Myocyte (in vitro differentiated cells): Measurements from ENCODE around the gene SRCIN1. TPM values are rescaled to one million over a fixed set of nuclear protein-coding genes. Genes with fewer than 3 reads are reported as not detected.
"Not testable (repeated sequence)": the region's sequence is repeated elsewhere in the genome, so short reads cannot be mapped to it uniquely, and the experiment has no call there.

Source experiments
- DNase-seq: peaks from one replicate; pipeline ENCODE4 v3.0.0-alpha.2; 2012; ENCODE audit warnings: low read depth
- total RNA-seq: library from RNA; depleted of rRNA; stranded (reverse); fragments of >200 nt; gene quantifications from 2 replicates; pipeline ENCODE4 v1.2.3, GENCODE V29; 2014

Gene SRCIN1
- total RNA-seq, 1 donor from 2014 or later: 0.08 TPM

DNA sequence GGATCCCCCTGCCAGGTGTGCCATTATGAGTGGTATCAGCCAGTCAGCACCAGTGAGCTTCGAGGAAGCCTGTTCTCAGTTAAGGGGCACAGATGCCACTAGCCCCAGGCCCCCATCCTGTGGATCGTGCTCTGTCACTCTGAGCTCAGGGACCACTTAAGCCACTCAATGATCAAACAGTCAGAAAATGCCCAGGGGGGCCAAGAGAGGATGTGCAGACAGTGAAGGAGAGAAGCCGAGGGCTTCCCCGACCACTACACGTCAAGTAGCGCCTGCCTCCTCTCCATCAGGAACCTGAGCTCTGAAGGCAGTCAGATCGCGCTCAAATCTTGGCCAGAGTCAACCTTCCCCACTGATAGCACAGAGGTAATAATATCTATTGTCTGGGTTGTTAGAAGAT is 79.2 kb downstream of the SRCIN1 start:
- DNase-seq: not testable (repeated sequence)

DNA sequence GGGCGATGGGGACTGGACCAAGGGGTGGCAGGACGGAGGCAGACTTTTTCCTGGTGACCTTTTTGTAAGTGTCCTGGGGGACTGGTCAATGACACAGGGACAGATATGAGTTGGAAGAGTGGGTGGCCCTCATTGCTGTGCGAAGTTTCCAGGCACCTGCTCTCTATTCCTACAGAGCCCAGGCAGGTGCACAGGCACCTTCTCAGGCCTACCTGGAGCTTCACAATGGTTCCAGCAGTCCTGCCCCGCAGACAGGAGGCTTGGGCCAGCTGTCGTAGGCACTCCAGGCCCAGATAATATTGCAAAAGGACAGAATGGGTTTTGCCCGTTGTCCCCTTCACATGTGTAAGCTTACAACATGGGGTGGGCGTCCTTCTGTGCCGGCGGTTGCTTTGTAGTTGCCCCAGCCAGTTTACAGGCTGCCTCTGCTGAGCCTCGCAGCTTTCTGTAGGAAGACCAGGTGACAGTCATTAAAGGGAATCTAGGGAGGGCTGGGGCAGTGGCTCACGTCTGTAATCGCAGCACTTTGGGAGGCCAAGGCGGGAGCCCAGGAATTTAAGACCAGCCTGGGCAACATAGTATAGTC is 93.2 kb downstream of the SRCIN1 start:
- DNase-seq: no peak

DNA sequence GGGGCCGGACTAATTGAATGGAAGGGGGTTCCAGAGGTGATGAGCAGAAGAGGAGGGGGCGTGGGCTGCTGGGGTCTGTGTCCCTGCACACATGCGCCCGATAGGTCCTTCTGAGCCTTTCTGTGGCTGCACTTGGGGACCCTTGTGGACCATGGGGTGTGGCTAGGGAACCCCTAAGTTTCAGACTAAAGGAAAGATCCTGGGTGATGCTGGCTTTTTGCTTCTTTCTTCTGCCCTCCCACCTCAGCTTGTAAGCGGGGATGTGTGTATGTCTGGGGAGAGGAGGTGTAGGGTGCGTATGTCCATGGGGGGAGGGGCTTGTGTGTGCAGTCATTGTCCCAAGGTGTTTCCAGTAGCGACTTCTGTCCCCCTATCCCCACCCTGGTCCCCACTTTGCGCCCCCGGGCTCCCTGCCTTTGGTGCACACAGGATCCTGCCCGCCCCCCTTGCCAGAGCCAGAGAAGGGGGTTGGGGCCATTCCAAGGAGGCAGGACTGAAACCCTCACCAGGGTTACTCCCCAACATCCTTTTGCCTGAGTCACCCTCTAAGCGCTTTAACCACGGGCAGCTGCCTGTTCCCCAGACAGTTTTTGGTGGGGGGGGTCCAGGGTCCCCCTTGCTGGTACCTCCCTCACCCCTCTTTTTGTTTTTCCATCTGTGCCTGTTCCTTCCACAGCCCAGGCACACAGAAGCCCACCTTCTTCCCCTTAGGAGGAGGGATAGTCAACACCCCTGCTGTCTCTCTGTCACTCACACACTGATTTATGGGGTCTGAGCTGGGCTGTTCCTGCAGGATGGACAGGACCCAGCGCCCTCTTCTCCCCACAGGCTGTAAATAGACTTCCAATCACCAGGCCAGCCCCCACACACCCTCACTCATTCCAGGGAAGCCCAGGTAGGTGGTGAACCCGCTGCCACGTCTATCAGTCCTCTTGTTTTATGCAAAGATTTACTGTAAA is 94.3 kb downstream of the SRCIN1 start:
- peak; percentile 81 for DNase-seq

DNA sequence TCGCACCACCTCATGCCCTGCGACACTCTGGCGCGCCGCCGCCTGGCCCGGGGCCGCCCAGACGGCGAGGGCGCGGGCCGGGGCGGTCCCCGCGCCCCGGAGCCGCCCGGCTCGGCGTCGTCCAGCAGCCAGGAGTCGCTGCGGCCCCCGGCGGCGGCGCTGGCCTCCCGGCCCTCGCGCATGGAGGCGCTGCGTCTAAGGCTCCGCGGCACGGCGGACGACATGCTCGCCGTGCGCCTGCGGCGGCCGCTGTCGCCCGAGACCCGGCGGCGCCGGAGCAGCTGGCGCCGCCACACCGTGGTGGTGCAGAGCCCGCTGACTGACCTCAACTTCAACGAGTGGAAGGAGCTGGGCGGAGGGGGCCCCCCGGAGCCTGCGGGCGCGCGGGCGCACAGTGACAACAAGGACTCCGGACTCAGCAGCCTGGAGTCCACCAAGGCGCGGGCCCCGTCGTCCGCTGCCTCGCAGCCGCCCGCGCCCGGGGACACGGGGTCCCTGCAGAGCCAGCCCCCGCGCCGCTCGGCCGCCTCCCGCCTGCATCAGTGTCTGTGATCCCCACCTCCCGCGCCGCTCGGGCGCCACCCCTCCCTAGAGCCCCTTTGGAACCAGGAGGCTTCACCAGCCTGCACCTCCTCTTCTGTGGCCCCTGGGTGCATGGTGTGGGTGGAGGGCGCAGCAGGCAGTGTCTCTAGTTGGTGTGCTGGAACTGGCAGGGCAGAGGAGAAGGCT is 95.2 kb downstream of the SRCIN1 start:
- peak; percentile 77 for DNase-seq

DNA sequence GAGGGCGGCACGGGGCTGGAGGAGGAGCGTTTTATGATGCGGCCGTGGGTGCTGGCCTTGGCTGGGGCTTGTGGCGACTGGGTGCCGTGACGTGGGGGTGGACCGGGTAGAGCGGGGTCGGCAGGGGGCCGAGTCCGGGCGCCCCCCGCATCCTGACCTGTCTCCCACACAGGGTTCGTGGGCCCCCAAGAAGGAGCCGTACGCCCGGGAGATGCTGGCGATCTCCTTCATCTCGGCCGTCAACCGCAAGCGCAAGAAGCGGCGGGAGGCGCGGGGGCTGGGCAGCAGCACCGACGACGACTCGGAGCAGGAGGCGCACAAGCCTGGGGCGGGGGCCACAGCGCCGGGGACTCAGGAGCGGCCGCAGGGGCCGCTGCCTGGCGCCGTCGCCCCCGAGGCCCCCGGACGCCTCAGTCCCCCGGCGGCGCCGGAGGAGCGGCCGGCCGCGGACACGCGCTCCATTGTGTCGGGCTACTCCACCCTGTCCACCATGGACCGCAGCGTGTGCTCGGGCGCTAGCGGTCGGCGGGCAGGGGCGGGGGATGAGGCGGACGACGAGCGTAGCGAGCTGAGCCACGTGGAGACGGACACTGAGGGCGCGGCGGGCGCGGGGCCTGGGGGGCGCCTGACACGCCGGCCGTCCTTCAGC is 95.9 kb downstream of the SRCIN1 start:
- no peak for DNase-seq

DNA sequence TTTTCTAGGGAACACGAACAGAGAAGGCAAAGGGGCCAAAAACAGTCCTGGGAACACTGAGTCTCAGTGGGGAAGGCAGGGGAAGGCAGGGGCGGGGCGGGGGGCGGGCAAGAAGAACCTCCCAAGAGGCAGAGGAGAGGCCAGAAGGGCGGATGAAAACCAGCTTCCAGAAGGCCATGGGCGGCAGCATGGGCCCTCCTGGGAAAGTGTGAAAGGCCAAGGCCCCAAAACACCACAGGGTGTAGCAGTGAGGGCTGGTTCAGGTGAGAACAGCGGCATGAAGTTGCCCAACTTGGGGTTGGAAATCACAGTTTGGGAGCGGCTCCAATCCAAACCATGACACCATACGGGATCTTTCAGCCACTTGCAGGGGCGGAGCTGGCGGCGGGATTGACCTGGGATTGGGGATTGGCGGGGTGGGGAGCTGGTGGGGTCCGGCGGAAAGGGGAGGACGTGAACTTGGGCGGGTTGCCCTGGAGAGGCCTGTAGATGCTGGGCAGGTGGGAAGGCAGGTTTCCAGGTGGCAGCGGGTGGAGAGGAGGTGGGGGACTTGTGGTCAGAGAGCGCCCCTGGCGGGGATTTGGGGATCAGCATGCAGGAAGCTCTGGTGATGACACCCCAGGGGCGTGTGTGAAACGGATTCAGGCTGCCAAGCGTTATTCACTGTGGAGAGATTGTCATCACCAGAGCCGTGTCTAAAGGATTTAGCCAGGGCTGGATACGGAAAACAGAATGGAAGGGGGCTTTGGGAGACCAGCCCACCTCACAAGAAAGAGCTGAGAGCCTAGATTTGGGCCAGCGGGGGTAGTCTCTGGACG is 96.6 kb downstream of the SRCIN1 start:
- DNase-seq: peak; percentile 81

DNA sequence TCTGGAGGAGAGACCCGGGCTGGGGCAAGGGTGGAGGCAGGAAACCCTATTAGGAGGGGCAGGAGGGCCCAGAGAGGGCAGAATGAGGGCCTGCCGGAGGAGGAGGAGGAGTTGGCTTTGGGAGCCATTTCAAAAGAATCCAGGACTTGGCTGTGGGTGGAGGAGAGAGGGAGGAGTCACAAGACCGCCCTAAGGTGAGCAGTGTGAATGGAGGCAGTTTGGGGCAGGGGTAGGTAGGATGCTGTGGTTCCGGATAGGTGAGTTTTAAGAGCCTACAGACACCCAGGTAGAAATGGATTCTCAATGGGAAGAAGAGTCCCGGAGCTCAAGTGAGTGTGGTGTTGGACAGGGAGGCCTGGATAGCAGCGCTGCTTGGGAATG is 97.2 kb downstream of the SRCIN1 start:
- DNase-seq: no peak

DNA sequence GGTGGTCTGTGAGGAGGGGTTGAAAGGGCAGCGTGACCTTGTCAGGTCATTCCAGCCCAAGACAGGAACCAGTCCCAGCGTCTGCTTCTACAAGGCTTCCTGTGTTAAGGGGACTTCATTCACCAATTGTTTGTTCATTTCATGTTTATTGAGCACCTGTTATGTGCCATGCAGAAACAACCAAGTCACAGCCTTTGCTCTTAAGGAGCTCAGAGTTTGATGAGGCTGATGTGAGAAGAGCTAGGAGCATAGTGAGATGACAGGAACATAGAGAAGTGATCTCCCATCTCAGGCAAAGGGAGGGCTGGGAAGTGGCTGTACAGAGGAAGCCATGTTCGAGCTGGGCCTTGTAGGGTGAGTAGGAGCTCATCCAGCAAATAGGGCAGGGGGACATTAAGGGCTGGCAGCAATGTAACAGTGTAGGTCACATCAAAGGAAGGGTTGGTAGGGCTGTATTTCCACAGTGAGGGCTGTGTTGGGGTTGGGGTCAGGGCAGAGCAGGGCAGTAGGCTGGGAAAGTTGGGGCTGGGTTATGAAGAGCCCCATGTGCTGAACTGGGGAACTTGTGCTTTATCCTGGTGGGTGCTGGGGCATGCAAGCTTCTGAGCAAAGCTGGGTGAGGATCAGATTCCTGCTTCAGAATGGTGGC is 97.7 kb downstream of the SRCIN1 start:
- DNase-seq: no peak

DNA sequence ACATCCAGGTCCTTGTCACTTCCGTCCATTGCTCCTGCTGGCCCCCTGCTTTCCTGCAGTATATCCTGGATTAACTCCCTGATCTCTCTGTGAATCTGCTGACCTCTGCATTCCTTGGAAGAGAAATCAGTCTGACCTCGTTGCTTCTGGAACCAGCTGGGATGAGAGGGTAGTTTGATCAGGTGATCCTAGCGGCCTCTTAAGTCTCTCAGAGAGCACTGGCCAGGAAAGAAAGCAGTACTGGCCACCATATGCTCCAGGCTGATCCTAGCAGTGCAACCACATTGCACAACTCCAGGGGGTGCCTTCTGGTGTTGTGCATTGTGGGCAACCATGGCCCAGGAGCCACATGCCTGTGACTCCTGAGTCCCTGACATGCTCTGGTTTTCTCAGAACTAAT is 98.3 kb downstream of the SRCIN1 start:
- no peak for DNase-seq

DNA sequence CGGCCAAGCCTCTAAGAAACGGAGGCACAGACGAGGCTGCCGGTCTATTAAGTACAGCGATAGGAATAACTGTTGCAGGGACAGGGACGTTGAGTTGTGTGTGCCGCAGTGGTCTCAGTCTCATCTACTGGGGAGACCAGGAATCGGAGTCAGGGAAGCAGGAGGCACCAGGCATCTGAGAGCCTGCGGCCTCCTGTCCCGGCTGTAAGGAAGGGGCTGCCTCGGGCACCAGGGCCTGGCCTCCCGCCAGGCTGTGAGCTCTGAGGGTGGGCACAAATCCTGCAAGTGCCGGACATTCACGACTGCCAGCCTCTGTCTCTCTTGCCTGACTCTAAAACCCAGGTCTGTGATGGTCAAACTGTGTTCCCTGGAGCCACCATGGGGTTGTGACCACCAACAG is 101.5 kb downstream of the SRCIN1 start:
- no peak for DNase-seq

DNA sequence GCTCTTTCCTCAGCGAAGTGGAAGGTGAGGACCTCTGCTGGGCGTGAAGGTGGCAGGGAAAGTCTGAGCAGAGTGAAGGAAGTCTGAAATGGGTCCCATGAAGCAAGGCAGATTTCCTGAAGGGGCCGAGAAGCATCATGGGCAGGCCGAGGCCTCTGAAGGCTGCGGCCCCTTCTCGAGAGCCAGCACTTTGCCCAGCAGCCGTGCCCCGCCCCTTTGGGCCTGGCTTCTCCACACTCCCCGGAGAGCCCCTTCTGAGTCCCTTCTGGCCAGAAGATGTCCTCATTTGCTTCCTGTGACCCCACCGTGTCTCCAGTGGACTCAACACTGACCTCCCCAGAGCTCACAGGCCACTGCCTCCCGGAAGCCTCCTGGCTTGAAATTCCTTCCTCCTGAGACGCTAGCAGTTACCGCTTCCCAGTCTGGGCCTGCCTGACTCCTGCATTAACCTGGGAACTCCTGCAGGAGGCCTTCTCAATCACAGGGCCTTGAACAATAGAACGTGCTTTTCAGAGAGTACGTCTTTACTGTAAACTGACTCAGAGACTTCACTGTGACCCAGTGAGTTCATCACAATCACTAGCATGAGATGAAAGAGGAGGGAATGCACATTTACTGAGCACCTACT is 102.4 kb downstream of the SRCIN1 start:
- DNase-seq: not testable (repeated sequence)

DNA sequence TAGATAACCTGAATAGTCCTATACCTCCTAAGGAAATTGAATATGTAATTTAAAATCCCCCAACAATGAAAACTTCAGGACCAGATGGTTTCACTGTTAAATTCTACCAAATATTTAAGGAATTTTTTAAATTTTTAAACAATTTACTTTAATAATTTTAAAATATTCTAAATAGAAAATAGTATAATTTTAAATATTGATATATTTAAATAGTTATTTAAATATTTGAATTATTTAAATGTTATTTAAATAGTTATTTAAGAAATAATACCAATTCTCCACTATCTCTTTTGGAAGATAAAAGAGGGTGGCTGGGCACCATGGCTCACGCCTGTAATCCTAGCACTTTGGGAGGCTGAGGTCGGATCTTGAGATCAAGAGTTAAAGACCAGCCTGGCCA is 104.0 kb downstream of the SRCIN1 start:
- not testable (repeated sequence) for DNase-seq

DNA sequence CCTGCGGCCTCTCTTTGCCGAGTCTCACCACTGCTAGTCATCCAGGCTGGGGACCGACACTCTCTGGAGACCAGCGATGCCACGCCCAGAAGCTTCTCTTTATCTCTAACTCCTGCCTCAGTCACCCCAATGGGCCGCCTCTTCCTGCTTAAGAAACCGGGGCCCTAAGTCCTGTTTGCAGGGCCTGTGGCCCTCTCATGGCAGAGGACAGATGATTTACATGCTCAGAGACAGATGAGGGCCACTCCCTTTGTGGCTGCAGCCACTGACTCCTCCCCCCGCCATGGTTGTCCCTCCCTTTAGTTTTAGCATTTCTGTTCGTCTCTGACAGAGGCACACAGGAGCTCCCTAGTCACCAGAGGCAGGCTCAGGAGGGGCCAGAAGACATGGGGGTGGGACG is 106.5 kb downstream of the SRCIN1 start:
- not testable (repeated sequence) for DNase-seq

DNA sequence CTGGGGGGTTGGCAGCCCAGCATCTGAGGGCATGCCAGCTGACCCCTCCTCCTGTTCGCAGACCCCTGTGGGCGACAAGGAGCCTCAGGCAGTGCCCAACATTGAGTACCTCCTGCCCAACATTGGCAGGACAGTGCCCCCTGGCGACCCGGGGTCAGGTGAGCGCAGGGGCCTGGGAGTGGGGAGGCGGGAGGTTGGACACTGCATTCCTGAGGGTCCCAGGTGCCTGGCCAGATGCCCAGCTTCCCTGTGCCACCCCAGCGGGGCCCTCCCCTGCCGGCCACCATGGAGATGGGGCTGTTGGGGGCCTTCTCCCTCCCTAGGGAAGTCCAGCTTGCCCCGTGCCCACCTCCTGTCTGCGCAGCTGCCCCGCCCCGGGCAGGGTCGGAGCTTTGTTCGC is 107.4 kb downstream of the SRCIN1 start:
- no peak for DNase-seq

DNA sequence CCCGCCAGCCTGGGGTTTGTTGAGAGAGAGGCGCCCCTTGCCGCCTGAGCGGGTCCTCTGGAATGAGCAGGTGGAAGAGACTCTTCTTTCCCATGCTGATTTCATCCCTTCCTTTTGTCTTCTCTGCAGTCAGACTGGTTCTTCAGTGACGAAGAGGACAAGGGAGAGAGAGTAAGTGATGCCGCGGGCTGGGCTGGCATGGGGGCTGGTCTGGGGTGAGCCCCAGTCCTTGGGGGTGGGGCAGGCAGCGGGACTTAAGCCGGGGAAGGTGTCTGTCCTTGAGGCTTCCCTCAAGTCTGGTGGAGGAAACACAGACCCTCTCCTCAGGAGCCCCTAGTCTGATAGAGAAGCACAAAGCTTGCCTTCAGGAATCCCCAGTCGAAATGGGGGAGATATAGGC is 108.1 kb downstream of the SRCIN1 start:
- DNase-seq: not testable (repeated sequence)

DNA sequence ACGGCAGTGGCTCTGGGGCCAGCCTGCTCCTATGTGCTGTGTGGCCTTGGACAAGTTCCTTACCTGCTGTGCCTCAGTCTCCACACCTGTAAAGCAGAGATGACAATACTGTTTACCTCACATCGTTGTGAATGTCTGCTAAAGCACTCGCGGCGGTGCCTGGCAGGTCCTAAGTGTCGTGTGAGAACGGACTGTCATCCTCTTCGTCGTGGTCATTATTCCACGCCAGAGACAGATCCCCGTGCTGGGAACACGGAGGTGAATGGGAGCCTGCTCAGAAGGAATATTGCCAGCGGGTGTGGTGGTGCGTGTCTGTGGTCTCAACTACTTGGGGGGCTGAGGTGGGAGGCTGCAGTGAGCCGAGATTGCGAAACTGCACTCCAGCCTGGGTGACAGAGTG is 111.6 kb downstream of the SRCIN1 start:
- not testable (repeated sequence) for DNase-seq

DNA sequence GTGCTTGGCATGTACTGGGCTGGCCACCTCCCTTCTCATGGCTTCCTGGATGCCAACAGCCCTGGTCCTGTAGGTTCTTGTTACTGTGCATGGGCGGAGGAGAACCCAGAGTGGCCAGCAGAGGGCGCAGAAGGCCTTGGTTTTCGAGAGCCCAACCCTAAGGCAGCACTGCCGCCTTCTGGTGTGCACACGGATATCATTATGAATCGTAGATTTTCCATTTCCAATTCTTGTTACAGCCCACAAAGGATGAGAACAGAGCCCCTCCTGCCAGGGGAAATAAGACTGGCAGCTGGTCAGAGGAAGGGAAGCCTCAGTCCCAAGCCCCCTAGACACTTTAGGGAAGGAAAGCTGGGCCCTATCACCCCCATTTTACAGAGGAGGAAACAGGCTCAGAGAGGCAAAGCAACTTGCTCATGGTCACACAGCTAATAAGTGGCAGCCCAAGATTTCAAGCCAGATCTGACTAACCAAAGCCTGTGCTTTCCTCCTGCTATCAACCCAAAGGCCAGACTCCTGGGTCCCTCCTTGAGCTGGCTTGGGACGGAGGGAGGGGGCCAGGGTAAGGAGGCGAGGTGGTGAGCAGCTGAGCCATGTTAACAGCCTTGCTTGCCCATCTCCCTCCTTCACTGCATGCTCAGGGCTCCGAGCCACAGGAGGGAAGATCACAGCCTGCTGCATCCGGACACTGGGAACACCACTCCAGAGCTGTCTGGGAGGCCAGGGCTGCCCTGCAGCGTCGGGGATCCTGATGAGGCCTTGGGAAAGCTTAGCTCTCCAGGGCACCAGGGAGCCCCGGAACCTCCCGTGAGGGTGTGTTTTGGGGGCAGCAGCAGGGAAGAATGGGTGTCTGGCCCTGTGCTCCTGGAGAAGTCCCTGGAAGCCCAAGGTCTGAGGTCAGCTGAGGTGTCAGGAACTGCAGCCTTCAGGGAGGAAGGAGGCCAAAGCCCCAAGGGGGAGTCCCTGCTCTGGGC is 113.4 kb downstream of the SRCIN1 start:
- peak; percentile 85 for DNase-seq

DNA sequence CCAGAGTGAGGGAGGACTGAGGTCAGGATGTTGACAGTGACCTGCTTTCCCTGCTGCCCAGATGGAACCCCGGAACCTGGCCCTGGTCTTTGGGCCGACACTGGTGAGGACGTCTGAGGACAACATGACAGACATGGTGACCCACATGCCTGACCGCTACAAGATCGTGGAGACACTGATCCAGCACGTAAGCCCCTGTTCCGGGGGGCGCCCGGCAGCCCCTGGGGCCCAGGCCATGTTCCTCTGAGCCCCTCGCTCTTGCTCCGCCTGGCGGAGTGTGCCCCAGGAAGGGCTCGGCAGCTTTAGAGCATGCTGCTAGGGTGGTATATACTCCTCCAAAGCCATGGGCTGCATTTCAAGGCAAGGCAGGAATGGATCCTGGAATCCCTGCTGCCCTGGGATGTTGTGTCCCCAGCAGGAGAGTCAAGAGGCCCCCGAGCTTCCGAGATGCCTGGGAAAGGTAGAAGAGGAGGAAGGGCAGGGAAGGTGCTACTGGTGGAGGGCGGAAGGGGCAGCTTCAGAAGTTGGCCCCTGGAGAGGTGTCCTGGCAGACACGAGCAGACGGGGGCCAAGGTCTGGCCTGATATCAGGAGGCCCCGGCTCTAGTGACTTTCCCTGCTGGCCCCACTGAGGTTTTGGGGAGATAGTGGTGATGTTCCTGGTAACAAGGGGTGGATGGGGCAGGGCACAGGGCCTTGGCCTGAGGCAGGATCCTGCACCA is 114.2 kb downstream of the SRCIN1 start:
- DNase-seq: not testable (repeated sequence)
